Activated CD4-positive, alpha-beta T cell treated with anti-CD3 and anti-CD28 coated beads for 1 hour (primary cell): Measurements from ENCODE around the gene BID.

Experiments used
- DNase-seq: peaks from one replicate; pipeline ENCODE4 v3.0.0-alpha.2; 2020

The BID gene

GRCh38 chr22:17732251-17732854 is 41.9 kb downstream of the BID start:
- no peak for DNase-seq

GRCh38 chr22:17729561-17729960 is 44.7 kb downstream of the BID start:
- no peak for DNase-seq

DNA sequence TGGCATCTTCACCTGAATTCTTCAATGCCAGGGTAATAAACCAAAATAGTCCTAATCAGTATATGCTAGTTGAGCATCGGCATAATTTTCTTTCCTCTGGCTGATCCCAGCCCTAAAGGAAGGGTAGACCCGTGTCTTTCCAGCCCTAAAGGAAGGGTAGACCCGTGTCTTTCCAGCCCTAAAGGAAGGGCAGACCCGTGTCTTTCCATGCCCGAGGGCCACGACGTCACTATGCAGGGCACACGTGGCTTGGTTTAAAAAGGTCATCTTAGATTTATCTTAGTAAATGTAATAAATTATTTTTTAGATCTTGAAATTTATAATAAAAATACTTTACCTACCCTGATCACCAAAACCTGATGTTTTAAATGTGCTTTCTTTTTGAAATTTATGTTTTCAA is 45.5 kb downstream of the BID start:
- no peak for DNase-seq

GRCh38 chr22:17726928-17727897 is 47.1 kb downstream of the BID start:
- DNase-seq: no peak

- DNase-seq: no peak
Observed at GRCh38 chr22:17726006-17726927, 48.0 kb downstream of the BID start.

DNA sequence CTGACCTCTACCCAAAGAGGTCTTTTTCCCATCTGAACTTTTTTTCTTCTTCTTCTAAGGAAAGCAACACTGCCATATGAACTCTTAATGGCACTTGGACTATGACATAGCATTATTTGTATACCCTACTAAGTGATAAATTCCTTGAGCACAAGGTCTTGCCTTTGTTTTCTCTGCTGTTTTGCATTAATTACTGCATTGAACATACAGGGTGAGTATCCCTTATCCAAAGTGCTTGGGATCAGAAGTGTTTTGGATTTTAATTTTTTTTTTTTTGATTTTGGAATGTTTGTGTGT is 48.8 kb downstream of the BID start:
- DNase-seq: no peak

DNA sequence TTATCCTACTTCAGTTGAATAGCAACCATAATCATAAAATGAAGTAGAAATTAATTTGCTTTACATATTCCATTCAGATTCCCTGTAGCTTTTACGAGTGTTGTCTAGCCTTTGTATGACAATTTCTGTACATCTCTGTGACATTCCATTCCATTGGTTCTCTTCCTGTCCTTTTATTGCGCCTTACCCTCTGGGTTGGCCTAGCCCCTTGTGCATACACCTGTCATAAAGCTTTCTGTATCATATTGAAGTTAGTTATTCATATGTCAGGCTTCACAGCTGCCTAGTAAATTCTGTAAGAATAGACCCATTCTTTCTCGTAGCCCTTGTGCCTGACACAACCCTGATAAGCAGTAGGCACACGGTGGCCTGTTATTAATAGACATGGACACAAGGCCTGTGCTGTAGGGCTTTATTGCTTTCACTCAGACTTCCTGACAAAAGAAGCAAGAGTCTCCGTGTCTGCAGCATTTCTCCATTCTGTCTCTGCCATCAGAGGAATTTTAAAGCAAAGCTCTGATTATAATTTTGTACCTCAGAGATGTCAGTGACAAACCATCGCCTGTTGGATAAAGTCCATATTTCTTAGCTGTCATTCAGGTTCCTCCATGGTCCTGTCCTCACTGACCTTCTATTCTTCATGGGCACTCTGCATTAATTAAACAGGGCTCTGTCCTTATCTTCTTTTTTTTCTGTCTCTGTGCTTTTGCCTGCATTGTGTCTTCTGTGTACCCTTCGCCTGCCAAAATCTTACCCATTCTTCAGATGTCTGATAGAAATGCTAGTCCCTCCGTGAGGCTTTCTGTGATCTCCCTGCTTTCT is 49.4 kb downstream of the BID start:
- no peak for DNase-seq

- DNase-seq: no peak
Observed at GRCh38 chr22:17724241-17724640, 50.0 kb downstream of the BID start.

- DNase-seq: no peak
Observed at GRCh38 chr22:17719911-17720310, 54.4 kb downstream of the BID start.

DNA sequence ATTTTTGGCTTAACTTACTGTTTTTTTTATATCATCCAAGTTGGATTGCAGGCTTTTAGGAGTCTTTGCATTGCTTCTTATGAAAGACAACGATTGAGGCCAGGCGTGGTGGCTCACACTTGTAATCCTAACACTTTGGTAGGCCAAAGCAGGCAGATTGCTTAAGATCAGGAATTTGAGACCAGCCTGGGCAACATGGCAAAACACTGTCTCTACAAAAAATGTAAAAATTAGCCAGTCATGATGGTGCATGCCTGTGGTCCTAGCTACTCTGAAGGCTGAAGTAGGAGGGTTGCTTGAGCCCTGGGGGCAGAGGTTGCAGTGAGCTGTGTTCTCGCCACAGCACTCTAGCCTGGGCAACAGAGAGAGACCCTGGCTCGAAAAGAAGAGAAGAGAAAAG is 56.6 kb downstream of the BID start:
- DNase-seq: no peak

DNA sequence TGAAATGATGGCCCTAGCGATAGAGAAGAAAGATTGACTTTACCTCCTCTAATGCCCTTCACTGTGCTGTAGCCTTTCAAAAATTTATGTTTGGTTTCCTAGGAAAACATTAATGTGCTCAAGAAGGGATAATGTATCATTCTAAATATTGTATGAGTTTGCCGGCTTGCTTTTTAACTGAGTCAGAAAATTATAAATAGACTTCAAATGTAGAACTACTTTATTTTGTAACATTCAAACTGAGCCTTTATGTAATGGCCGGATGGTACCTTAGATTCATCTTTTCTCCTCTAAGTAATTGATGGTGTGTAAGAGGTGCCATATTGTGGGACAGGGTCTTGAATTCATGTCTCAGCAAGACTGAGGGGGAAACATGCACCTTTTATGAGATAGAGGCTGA is 57.7 kb downstream of the BID start:
- DNase-seq: no peak

DNA sequence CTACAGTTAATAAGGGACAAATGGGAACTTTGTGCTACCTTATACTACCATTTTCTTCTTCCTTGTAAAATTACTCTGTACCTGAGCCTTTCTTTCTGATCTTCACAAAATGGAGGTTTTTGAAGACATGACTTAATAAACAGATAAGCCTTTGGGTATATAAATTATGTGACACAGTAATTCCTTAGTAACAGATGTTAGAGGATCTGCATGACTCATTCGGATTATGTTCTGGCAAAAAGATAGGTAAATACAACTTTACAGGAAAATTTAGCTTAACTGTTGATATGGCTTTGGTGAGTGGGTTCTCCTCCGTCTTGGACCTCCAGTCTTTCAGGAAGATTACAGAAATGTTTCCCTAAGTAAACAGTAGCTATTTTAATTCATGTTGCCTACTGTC is 61.8 kb downstream of the BID start:
- DNase-seq: no peak

DNA sequence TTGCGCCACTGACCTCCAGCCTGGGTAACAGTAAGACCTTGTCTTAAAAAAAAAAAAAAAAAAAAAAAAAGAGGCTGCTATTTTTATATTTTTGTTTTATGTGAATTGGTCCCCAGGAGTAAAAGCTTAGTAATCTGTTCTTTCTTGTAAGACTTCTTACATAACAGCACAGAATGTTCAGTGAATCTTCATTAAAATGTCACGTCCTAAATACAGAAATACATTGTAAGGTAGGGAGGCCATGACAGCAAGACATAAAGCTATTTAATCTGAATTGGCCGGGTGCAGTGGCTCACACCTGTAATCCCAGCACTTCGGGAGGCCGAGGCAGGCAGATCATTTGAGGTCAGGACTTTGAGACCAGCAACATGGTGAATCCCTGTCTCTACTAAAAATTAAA is 64.2 kb downstream of the BID start:
- DNase-seq: no peak

GRCh38 chr22:17707526-17707925 is 66.7 kb downstream of the BID start:
- no peak for DNase-seq

DNA sequence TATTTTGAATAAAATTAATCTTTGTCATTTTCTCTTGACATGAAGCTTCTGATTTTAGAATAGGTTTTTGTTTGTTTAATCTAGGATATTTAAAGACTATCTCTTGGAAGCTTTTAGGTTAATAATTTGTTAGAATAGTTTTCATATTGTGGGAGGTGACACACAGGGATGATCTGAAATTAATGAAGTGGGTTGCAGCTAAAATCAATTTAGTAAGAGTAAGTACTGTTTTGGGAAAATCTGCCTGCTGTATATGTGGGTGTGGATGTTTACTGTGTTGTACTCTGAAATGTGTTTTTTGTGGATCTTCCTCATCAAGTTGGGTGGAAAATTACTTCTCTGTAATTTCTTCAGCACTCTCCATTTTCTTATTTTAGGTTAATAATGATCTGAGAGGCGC is 67.3 kb downstream of the BID start:
- DNase-seq: no peak

DNA sequence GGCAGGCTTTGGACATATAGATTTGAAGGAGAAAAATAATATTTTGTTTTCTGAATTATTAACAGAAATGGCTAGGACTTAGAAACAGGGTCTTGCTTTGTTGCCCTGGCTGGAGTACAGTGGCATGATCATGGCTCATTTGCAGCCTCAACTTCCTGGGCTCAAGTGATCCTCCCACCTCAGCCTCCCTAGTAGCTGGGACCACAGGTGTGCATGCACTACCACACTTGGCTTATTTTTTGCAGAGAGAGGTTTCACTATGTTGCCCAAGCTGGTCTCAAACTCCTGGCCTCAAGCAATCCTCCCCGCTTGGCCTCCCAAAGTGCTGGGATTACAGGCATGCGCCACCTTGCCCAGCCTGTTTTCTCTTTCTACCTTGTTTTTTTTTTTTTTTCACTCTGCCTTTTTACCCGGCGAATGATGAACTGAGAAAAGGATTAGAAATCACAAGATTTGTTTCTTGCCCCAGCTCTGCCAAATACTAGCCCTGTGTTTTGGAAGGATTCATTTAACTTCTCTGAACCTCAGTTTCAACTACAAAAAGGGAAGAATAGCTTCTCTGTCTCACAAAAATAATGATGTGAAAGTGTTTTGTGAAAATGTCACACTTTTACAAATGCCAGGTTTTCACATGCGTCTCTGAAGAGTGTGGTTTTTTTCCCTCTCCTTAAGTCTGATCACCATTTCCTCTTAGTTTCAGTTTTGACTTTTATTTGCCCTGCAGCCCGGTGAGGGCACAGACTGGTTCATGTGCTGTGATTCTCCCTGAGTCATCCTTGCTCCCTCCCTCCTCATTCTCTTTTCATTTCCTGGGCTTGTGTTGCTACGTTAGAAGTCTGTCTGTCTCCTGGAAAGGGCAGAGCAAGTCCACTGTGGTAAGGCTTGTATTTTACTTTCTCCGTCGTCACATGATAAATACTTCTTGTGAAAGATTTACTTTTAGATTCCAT is 68.0 kb downstream of the BID start:
- DNase-seq: no peak

GRCh38 chr22:17705546-17705945 is 68.7 kb downstream of the BID start:
- DNase-seq: no peak

DNA sequence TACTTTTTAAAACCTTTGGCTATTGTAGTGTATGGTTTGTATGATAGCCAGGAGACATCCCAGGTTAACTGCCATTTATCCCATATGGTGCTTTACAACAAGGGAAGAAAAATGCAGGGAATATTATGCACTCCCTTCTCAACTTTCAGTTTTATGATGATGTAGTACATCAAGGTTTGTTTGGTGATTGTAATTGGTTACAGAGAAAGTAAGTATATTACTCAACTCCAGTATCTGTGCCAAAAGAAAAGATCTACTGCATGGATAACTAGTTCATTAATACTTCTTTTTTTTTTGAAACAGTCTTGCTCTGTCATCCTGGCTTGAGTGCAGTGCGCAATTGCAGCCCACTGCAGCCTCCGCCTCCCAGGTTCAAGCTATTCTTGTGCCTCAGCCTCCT is 70.5 kb downstream of the BID start:
- DNase-seq: no peak

DNA sequence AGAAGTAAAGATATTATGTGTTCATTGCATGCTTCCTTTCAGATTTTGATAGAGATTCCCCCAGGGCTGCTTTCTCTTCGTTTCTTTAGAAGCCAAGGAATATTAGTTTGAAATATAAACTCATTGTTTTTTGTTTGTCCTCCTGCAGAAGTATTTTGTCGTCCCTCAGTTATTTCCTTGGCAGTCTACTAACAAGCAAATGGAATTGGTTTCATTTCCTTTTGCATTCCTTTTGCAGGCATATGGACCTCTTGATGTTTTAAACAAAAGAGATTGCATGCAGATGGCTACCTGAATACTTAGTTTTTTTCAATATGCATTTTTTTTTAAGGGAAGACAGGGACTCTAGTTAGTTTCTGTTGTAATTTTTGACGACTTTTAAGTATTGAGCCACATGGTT is 73.5 kb downstream of the BID start:
- no peak for DNase-seq

DNA sequence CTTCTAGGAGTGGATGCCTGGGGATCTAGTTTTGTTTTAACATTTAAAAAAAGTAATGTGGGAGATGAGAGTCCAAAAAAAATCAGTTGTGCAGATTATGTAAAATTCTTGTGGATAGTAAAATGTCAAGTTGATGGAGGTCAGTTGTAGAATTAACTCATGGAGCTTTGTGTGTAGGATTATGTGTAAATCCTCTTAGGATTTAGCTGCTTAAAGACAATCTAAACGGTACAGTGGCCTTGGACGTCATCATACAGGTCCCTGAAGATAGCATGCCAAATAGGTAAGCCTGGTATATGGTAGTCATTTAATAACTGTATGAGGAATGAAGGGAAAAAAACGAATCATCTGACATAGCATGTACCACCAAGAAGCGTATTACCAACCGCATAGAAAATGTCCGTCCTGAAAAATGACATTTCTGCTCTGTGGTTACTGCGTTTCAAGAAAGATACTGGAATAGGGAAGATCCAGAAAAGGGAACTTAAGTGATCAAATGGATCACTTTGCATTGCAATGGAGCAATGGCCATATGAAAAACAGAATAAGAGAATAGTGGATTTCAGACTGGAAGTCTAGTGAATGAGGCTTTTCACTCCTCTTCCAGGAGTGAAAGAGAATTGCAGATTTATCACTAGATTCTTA is 74.5 kb downstream of the BID start:
- DNase-seq: no peak

GRCh38 chr22:17698948-17699347 is 75.3 kb downstream of the BID start:
- DNase-seq: no peak
